Natural killer cell (primary cell): ENCODE results near the gene GALNT1. TPM values are rescaled to one million over a fixed set of nuclear protein-coding genes. Genes with fewer than 3 reads are reported as not detected.
A peak's percentile ranks its signal among the peaks of the same experiment; 100 is the strongest.

Source experiments
- ATAC-seq, 3 donors: fragments of 150-1000 bp in 2 of 3; fragments of 200-7000 bp in 1 of 3; cut with Tn5 transposase; 1 replicate in 1 of 3; 2 replicates in 2 of 3; pipeline ENCODE4 v1.10.0; 2021; ENCODE audit warnings: mild to moderate bottlenecking in 2 of 3, moderate library complexity in 2 of 3
- DNase-seq, 2 donors: peaks; one replicate each; pipeline versions ENCODE4 v3.0.0 to v3.0.0-alpha.2; 2013 to 2021; ENCODE audit warnings: mixed read lengths in 1 of 2
- H3K27ac ChIP-seq: one replicate; pipeline ENCODE4 v1.5.1; 2013; ENCODE audit warnings: mild to moderate bottlenecking, low read length
- H3K27me3 ChIP-seq: one replicate; pipeline ENCODE4 v1.6.1; 2013; ENCODE audit warnings: low read length; ENCODE audit not compliant: control insufficient read depth, insufficient read depth
- H3K36me3 ChIP-seq: one replicate; pipeline ENCODE4 v1.6.1; 2013; ENCODE audit warnings: low read length; ENCODE audit not compliant: control insufficient read depth, insufficient read depth
- H3K4me1 ChIP-seq: one replicate; pipeline ENCODE4 v1.6.1; 2013; ENCODE audit warnings: low read length; ENCODE audit not compliant: control insufficient read depth, insufficient read depth
- H3K4me3 ChIP-seq: one replicate; pipeline ENCODE4 v1.5.1; 2013; ENCODE audit warnings: low read length
- H3K9me3 ChIP-seq: one replicate; pipeline ENCODE4 v1.6.1; 2013; ENCODE audit warnings: low read length; ENCODE audit not compliant: control insufficient read depth, insufficient read depth
- H3K27ac Mint-ChIP-seq, 2 donors: one replicate each; pipeline ENCODE4 v1.8.0; 2022; ENCODE audit warnings: mild to moderate bottlenecking in 2 of 2, mixed read lengths in 2 of 2, moderate library complexity in 1 of 2
- H3K27me3 Mint-ChIP-seq, 2 donors: one replicate each; pipeline ENCODE4 v1.8.0; 2022; ENCODE audit warnings: low read depth in 2 of 2, mixed read lengths in 2 of 2
- H3K36me3 Mint-ChIP-seq: one replicate; pipeline ENCODE4 v1.8.0; 2022; ENCODE audit warnings: mixed read lengths
- H3K4me1 Mint-ChIP-seq, 2 donors: one replicate each; pipeline ENCODE4 v1.8.0; 2022; ENCODE audit warnings: mixed read lengths in 2 of 2
- H3K4me3 Mint-ChIP-seq: one replicate; pipeline ENCODE4 v1.8.0; 2022; ENCODE audit warnings: mild to moderate bottlenecking, moderate library complexity, mixed read lengths
- H3K9me3 Mint-ChIP-seq, 2 donors: one replicate each; pipeline ENCODE4 v1.8.0; 2022; ENCODE audit warnings: mixed read lengths in 2 of 2
- WGBS: methylation state at CpG from one replicate; pipeline ENCODE4 v1.1.7; 2013; ENCODE audit warnings: missing lambda C conversion rate; ENCODE audit not compliant: insufficient coverage; 5-methylcytosine and 5-hydroxymethylcytosine counted together
- intact Hi-C: fragments of 100-400 bp; cut with micrococcal nuclease; formaldehyde crosslinking; loops from one replicate; pipeline ENCODE4 v1.14.2; 2022
- total RNA-seq, 4 donors: library from RNA; stranded (reverse); fragments of 120-200 nt in 1 of 4; gene quantifications; one replicate each; pipeline versions ENCODE4 v1.2.3 to v1.2.4, GENCODE V29; 2013 to 2022
- TF ChIP-seq, protein P1 (sequence below): fragments of 200-600 bp; IDR thresholded peaks from one replicate; pipeline ENCODE4 v1.8.0; 2022; ENCODE audit warnings: antibody characterized with exemption

GALNT1 gene
- total RNA-seq, 3 donors from 2014 or later (not counting 1 experiment from before 2014, with no cell fraction given), result 49.2 to 57.1 (median 50.0) TPM

DNA sequence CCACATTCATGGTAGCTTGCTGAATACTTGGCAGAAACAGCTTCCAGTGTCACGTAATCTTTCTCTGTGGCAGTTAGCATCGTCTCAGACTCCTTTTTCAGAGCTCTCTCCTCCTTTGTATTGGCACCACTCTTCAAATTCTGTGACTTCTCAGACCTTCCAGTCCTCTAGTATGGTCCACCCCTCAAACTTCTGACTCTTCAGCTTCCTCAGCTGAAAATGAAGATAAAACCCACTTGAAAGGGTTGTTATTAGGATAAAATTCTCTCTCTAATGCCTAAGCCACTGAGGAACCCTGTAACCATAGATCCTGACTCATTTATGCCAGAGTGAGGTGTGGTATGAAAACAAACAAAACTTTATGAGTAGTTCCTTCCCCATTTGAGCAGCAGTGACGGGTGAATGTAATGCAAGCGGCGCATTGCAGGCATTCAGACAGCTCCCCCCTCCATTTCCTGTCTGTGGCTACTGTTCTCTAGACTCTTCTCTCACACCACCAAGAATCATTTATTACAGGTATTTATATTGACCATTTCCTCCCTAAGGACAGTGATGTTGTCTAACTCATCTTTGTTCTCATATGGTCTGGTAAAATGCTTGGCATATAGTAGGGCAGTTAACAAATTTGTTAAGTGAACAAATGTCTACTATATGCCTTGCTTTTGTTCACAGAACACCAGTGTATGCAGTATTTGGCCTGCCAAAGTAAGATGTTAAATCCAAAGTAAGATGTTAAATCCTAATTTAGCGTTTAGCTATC, 35.3 kb downstream of the GALNT1 start:
- WGBS, result 3% methylated on average over 6 of the region's 6 CpGs
- Mint-ChIP-seq H3K27ac (no peak overlapping the region), H3K36me3 (no peaks in the 10 kb centered on the region), H3K4me3 (no peak overlapping the region), H3K9me3 (no peaks in the 10 kb centered on the region), H3K4me1 (peaks cover 21 to 30% of the 10 kb centered on the region in 2 donors), H3K27me3 (no peaks in the 10 kb centered on the region)
- TF ChIP-seq, protein P1, sequence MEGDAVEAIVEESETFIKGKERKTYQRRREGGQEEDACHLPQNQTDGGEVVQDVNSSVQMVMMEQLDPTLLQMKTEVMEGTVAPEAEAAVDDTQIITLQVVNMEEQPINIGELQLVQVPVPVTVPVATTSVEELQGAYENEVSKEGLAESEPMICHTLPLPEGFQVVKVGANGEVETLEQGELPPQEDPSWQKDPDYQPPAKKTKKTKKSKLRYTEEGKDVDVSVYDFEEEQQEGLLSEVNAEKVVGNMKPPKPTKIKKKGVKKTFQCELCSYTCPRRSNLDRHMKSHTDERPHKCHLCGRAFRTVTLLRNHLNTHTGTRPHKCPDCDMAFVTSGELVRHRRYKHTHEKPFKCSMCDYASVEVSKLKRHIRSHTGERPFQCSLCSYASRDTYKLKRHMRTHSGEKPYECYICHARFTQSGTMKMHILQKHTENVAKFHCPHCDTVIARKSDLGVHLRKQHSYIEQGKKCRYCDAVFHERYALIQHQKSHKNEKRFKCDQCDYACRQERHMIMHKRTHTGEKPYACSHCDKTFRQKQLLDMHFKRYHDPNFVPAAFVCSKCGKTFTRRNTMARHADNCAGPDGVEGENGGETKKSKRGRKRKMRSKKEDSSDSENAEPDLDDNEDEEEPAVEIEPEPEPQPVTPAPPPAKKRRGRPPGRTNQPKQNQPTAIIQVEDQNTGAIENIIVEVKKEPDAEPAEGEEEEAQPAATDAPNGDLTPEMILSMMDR, result no peak
- Histone ChIP-seq H3K4me3 (no peak overlapping the region), H3K27me3 (no peaks in the 10 kb centered on the region), H3K27ac (peak overlapping the region; percentile 76), H3K9me3 (no peaks in the 10 kb centered on the region), H3K36me3 (no peaks in the 10 kb centered on the region), H3K4me1 (peaks cover 6% of the 10 kb centered on the region)
- intact Hi-C loops, result loop anchor here (1.0 to 5.0 kb wide), 2 partner anchors 35 to 120 kb away; partner anchors contain the start of genes GALNT1 and INO80C
- ATAC-seq, result peak; percentile 94 to 98 (median 96)
- peak; percentile 41 to 79 for DNase-seq

DNA sequence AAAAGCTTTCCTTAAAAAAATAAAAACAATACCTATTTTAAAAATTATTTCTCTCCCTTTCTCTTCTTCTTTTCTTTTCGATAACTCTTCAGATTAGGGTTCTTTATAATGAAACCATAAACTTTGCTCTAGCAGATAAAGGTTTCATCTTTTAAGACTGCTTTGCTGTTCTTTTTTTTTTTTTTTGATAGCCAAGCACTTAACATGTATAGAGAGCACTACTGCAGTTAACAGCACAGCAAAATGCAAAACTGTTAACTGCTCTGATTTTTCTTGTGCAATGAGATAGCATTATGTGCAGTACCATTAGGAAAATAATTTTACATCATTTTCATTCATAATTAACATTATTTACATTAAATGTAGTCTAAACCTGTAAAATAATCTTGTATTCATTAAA, 36.3 kb downstream of the GALNT1 start:
- peak overlapping the region; percentile 76 for H3K27ac ChIP-seq
- no peaks in the 10 kb centered on the region for H3K27me3 Mint-ChIP-seq
- no peak overlapping the region for H3K4me3 ChIP-seq
- ATAC-seq (no peak), DNase-seq (no peak)
- peaks cover 26 to 36% of the 10 kb centered on the region in 2 donors for H3K4me1 Mint-ChIP-seq
- TF ChIP-seq, protein P1, result no peak
- H3K4me3 Mint-ChIP-seq, result no peak overlapping the region
- no peaks in the 10 kb centered on the region for H3K9me3 Mint-ChIP-seq
- WGBS, result no CpG with 5 or more reads among the region's 1 CpG
- no peaks in the 10 kb centered on the region for H3K27me3 ChIP-seq
- peaks cover 6% of the 10 kb centered on the region for H3K4me1 ChIP-seq
- H3K27ac Mint-ChIP-seq, result no peak overlapping the region
- H3K36me3 ChIP-seq, result no peaks in the 10 kb centered on the region
- no peaks in the 10 kb centered on the region for H3K9me3 ChIP-seq
- intact Hi-C loops, result loop anchor here (1.0 to 5.0 kb wide), 2 partner anchors 36 to 121 kb away; partner anchors contain the start of genes GALNT1 and INO80C
- no peaks in the 10 kb centered on the region for H3K36me3 Mint-ChIP-seq

DNA sequence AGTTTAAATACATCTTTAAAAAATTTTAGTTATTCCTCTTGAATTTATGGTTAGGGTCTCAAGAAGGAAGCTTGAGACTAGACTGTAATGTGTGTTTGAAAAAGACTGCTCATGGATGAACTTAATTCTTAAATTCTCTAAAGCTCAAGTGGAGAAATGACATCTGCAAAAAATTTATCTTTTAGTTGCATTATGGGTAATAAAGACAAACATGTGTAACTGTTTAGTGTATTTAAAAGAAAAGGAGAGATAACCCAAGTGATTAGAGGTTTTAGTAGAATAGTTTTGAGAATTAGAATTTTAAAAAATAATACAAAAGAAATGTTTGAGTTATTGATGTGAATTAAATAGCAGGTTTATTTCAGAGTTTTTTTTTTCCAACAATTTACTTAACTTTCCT, 36.7 kb downstream of the GALNT1 start:
- ATAC-seq, result no peak
- Histone ChIP-seq H3K36me3 (no peaks in the 10 kb centered on the region), H3K27ac (no peak overlapping the region), H3K4me3 (no peak overlapping the region), H3K27me3 (no peaks in the 10 kb centered on the region), H3K9me3 (no peaks in the 10 kb centered on the region), H3K4me1 (peaks cover 6% of the 10 kb centered on the region)
- Mint-ChIP-seq H3K27ac (no peak overlapping the region), H3K9me3 (no peaks in the 10 kb centered on the region), H3K36me3 (no peaks in the 10 kb centered on the region), H3K27me3 (no peaks in the 10 kb centered on the region), H3K4me3 (no peak overlapping the region), H3K4me1 (peaks cover 28 to 40% of the 10 kb centered on the region in 2 donors)
- TF ChIP-seq, protein P1, result no peak
- no peak for DNase-seq
- intact Hi-C loops, result loop anchor here (5.0 kb wide), 1 partner anchor 36 kb away; the partner anchor contains the start of gene GALNT1
